ENCODE measurements around the gene RCSD1. TPM values are rescaled to one million over a fixed set of nuclear protein-coding genes. Genes with fewer than 3 reads are reported as not detected.
A peak's percentile ranks its signal among the peaks of the same experiment; 100 is the strongest.

Gene RCSD1
- total and polyA plus RNA-seq, 2 of the 13 experiments (the other 11 are each of a cell fraction or from before 2014, with no cell fraction given), result not detected

DNA sequence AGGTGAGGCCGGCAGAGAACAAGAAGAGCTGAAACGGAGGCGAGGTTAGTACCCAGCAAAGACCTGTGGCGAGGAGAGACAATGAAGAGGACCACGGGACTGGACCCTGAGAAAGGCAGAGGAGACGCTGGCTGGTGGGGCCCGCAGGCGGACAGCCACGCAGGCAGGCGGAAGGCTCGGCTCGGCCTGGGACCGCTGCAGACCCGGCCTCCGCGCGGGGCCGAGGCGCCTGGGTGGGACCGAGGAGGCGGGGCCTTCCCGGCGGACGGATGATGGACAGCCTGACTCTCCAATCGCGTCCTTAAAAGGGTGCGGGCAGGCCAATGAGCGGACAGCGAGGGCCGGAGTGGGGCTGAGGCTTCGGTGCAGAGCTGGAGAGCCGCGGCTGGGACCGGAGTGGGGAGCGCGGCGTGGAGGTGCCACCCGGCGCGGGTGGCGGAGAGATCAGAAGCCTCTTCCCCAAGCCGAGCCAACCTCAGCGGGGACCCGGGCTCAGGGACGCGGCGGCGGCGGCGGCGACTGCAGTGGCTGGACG, 91.7 kb downstream of the RCSD1 start, which contains the start of gene MPZL1 (continued):
- no peak for TF ChIP-seq FOXO1 (CRISPR knock-in tag; IDR thresholded peaks at IDR 0.05)
- TF ChIP-seq RNF2 (conservative IDR thresholded peaks at IDR 0.05; ENCODE audit: low read depth), result no peak
- TF ChIP-seq TRIM22 (IDR thresholded peaks at IDR 0.05), result no peak
- TF ChIP-seq ZNF891 (CRISPR knock-in tag; IDR thresholded peaks at IDR 0.05), result no peak
- no peak for TF ChIP-seq MLX (CRISPR knock-in tag; IDR thresholded peaks at IDR 0.05)
- TF ChIP-seq ZNF816 (CRISPR knock-in tag; IDR thresholded peaks at IDR 0.05; ENCODE audit: borderline replicate concordance), result no peak
- no peak for TF ChIP-seq ZFP82 (CRISPR knock-in tag; IDR thresholded peaks at IDR 0.05; ENCODE audit: borderline replicate concordance)
- no peak for TF ChIP-seq RARA (CRISPR knock-in tag; IDR thresholded peaks at IDR 0.05)
- no peak for TF ChIP-seq MLXIP (CRISPR knock-in tag; IDR thresholded peaks at IDR 0.05; ENCODE audit: borderline replicate concordance)
- no peak for TF ChIP-seq KDM6A (CRISPR knock-in tag; IDR thresholded peaks at IDR 0.05; ENCODE audit: low read depth)
- no peak for TF ChIP-seq NFE2 (CRISPR knock-in tag; IDR thresholded peaks at IDR 0.05)
- no peak for TF ChIP-seq ZNF160 (CRISPR knock-in tag; IDR thresholded peaks at IDR 0.05)
- TF ChIP-seq FIP1L1 (IDR thresholded peaks at IDR 0.05; ENCODE audit: borderline replicate concordance, insufficient read depth, low read depth, low read length), result no peak
- TF ChIP-seq KDM5B (CRISPR knock-in tag; IDR thresholded peaks at IDR 0.05; ENCODE audit: borderline replicate concordance), result peak; percentile 64; the same call in 1 of the 2 replicates
- TF ChIP-seq SALL2 (CRISPR knock-in tag; IDR thresholded peaks at IDR 0.05), result no peak
- no peak for TF ChIP-seq ZNF296 (CRISPR knock-in tag; conservative IDR thresholded peaks at IDR 0.05)
- TF ChIP-seq, protein P1, sequence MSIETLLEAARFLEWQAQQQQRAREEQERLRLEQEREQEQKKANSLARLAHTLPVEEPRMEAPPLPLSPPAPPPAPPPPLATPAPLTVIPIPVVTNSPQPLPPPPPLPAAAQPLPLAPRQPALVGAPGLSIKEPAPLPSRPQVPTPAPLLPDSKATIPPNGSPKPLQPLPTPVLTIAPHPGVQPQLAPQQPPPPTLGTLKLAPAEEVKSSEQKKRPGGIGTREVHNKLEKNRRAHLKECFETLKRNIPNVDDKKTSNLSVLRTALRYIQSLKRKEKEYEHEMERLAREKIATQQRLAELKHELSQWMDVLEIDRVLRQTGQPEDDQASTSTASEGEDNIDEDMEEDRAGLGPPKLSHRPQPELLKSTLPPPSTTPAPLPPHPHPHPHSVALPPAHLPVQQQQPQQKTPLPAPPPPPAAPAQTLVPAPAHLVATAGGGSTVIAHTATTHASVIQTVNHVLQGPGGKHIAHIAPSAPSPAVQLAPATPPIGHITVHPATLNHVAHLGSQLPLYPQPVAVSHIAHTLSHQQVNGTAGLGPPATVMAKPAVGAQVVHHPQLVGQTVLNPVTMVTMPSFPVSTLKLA (IDR thresholded peaks at IDR 0.05), result no peak
- no peak for TF ChIP-seq ZNF343 (CRISPR knock-in tag; IDR thresholded peaks at IDR 0.05)
- no peak for TF ChIP-seq CREM (IDR thresholded peaks at IDR 0.05)
- no peak for TF ChIP-seq CREM (CRISPR knock-in tag; IDR thresholded peaks at IDR 0.05)
- TF ChIP-seq ZFP62 (CRISPR knock-in tag; IDR thresholded peaks at IDR 0.05), result no peak
- 0 out of 2 replicates have a peak, but pooled peaks have one; percentile 25 for TF ChIP-seq ZNF34 (CRISPR knock-in tag; IDR thresholded peaks at IDR 0.05; ENCODE audit: borderline replicate concordance)
- no peak for TF ChIP-seq ADNP (CRISPR knock-in tag; IDR thresholded peaks at IDR 0.05)
- peak; percentile 83 for TF ChIP-seq KDM2A (CRISPR knock-in tag; IDR thresholded peaks at IDR 0.05; ENCODE audit: borderline replicate concordance, low read depth)
- TF ChIP-seq REPIN1 (CRISPR knock-in tag; IDR thresholded peaks at IDR 0.05; ENCODE audit: borderline replicate concordance, low read depth), result no peak; the same call in 1 of the 2 replicates
- TF ChIP-seq ZNF235 (CRISPR knock-in tag; IDR thresholded peaks at IDR 0.05; ENCODE audit: borderline replicate concordance), result no peak
- TF ChIP-seq SAP130 (CRISPR knock-in tag; IDR thresholded peaks at IDR 0.05; ENCODE audit: low read depth), result peak; percentile 80
